ENCODE data around the gene PCSK5. TPM values are rescaled to one million over a fixed set of nuclear protein-coding genes. Genes with fewer than 3 reads are reported as not detected.

PCSK5 gene
- total RNA-seq, 1 experiment from 2014 or later, result 7.5 TPM

DNA sequence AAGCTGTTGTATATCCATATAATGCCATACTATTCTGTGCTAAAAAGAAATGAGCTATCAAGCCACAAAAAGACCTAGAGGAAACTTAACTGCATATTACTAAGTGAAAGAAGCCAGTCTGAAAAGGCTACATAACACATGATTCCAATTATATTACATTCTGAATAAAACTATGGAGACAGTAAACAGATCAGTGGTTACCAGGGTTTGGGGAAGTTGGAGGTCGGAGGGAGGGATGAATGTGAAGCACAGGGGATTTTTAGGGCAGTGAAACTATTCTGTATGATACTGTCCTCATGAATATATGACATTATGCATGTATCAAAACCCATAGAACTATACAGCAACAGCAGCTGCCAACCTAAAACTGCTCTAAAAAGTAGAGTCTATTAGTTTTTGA is 509.4 kb downstream of the PCSK5 start:
- H3K36me3 Mint-ChIP-seq (ENCODE audit: insufficient read depth in 1 of 3, low read depth in 3 of 3), result no peaks in the 10 kb centered on the region

More for the DNA sequence above, 509.4 kb downstream of the PCSK5 start:
- H3K4me3 Mint-ChIP-seq, result no peak overlapping the region
- no peak overlapping the region for H2BK5ac ChIP-seq (ENCODE audit: insufficient read length, low read length)
- H2AK5ac ChIP-seq (ENCODE audit: insufficient read length, low read length), result no peak overlapping the region
- H3T11ph ChIP-seq (ENCODE audit: low read length), result no peak overlapping the region
- no CpG with 5 or more reads among the region's 1 CpG for WGBS (ENCODE audit: extremely low coverage, insufficient read length, low lambda C conversion rate)
- peaks cover 1% of the 10 kb centered on the region; the same call in 1 of the 2 replicates for H3K27me3 Mint-ChIP-seq (ENCODE audit: low read depth)
- no peak overlapping the region for H4K5ac ChIP-seq (ENCODE audit: insufficient read length, low read depth, low read length)
- H2BK15ac ChIP-seq (ENCODE audit: low read depth, low read length), result no peak overlapping the region
- no peak overlapping the region for H3K18ac ChIP-seq (ENCODE audit: insufficient read length, low read depth, low read length)
- H3K9me3 Mint-ChIP-seq, result no peaks in the 10 kb centered on the region
- H3K4me1 Mint-ChIP-seq, result peaks cover 3 to 6% of the 10 kb centered on the region in 2 experiments; a peak in 2 of 4 replicates
- H3K79me1 ChIP-seq (ENCODE audit: insufficient read depth, low read depth, low read length, poor library complexity, severe bottlenecking), result no peaks in the 10 kb centered on the region
- no peak overlapping the region for H2AFZ ChIP-seq (ENCODE audit: low read length)
- no peaks in the 10 kb centered on the region for H3K79me2 ChIP-seq (ENCODE audit: insufficient read depth, low read length)
- no peak overlapping the region for H3K27ac ChIP-seq (ENCODE audit: insufficient read length, low read depth, low read length)
- no peak overlapping the region for H3K4ac ChIP-seq (ENCODE audit: low read depth, low read length)
- no peak for DNase-seq
- no peak overlapping the region for H3K56ac ChIP-seq (ENCODE audit: insufficient read length, low read depth, low read length)
- no peaks in the 10 kb centered on the region for H3K4me1 ChIP-seq (ENCODE audit: insufficient read depth, low read length)
- H3K23me2 ChIP-seq (ENCODE audit: insufficient read length, low read depth, low read length, poor library complexity, severe bottlenecking), result no peaks in the 10 kb centered on the region
- no peak overlapping the region for H3K27ac Mint-ChIP-seq
- TF ChIP-seq, protein P1, sequence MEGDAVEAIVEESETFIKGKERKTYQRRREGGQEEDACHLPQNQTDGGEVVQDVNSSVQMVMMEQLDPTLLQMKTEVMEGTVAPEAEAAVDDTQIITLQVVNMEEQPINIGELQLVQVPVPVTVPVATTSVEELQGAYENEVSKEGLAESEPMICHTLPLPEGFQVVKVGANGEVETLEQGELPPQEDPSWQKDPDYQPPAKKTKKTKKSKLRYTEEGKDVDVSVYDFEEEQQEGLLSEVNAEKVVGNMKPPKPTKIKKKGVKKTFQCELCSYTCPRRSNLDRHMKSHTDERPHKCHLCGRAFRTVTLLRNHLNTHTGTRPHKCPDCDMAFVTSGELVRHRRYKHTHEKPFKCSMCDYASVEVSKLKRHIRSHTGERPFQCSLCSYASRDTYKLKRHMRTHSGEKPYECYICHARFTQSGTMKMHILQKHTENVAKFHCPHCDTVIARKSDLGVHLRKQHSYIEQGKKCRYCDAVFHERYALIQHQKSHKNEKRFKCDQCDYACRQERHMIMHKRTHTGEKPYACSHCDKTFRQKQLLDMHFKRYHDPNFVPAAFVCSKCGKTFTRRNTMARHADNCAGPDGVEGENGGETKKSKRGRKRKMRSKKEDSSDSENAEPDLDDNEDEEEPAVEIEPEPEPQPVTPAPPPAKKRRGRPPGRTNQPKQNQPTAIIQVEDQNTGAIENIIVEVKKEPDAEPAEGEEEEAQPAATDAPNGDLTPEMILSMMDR (conservative IDR thresholded peaks at IDR 0.05), result no peak
- H3K9ac ChIP-seq (ENCODE audit: extremely low read depth, insufficient read length, low read length), result no peak overlapping the region
- no peaks in the 10 kb centered on the region for H3K9me3 ChIP-seq (ENCODE audit: control insufficient read depth, low read depth, low read length)
- no peaks in the 10 kb centered on the region for H3K27me3 ChIP-seq (ENCODE audit: insufficient read depth, low read length)
- H3K23ac ChIP-seq (ENCODE audit: insufficient read length, low read depth, low read length), result no peak overlapping the region
- no peak overlapping the region for H3K4me2 ChIP-seq (ENCODE audit: insufficient read depth, insufficient read length, low read length)
- no peak overlapping the region for H2BK20ac ChIP-seq (ENCODE audit: low read depth, low read length, poor library complexity, severe bottlenecking)
- no peak overlapping the region for H2BK120ac ChIP-seq (ENCODE audit: low read depth, low read length, poor library complexity, severe bottlenecking)
- H3K14ac ChIP-seq (ENCODE audit: insufficient read depth, low read length), result no peak overlapping the region
- no peak overlapping the region for H2BK12ac ChIP-seq (ENCODE audit: insufficient read length, low read depth, low read length)
- H4K20me1 ChIP-seq (ENCODE audit: control insufficient read depth, insufficient read depth, insufficient read length), result no peaks in the 10 kb centered on the region
- no peak overlapping the region for H4K8ac ChIP-seq (replicated peaks; ENCODE audit: insufficient read length, low read depth, low read length)
- no peak overlapping the region for H4K91ac ChIP-seq (ENCODE audit: insufficient read length, low read depth, low read length)

Measured in H9 (cell line).